Endothelial cell of umbilical vein (primary cell): ENCODE results near the gene CEP95. TPM values are rescaled to one million over a fixed set of nuclear protein-coding genes. Genes with fewer than 3 reads are reported as not detected.

Experiments
- BruUV-seq: library from RNA; stranded (reverse); fragments of 400-500 nt; replicated peaks from 2 replicates; lab custom pipeline; 2021; lab: Mats Ljungman, UMichigan
- CTCF ChIA-PET: fragments of 300-600, 350-600 bp; sonication (Branson Sonifier 250); formaldehyde crosslinking; loops from one replicate; lab custom pipeline; 2021; ENCODE audit warnings: antibody characterized with exemption, inconsistent platforms; lab: Charles Lee
- POLR2A ChIA-PET: fragments of 300-600, 350-600 bp; sonication (Branson Sonifier 250); formaldehyde crosslinking; loops from one replicate; lab custom pipeline; 2021; ENCODE audit warnings: antibody characterized with exemption, inconsistent platforms; lab: Charles Lee
- DNase-seq: peaks from one replicate; pipeline ENCODE4 v3.0.0-alpha.2; 2011; ENCODE audit warnings: low read depth, low spot score
- FAIRE-seq: peaks from 2 replicates; lab custom pipeline; 2011; peaks lifted over from hg19 to GRCh38; lab: Jason Lieb, UNC
- H2AFZ ChIP-seq: 2 replicates; pipeline ENCODE4 v1.6.0; 2012; ENCODE audit warnings: low read depth, low read length, control low read depth, inconsistent platforms
- H3K27ac ChIP-seq: 2 replicates; pipeline ENCODE4 v1.5.1; 2011; ENCODE audit warnings: low read depth, mild to moderate bottlenecking, control low read depth, low read length, moderate library complexity; ENCODE audit not compliant: insufficient read depth
- H3K27me3 ChIP-seq, 2 experiments: 2 replicates each; pipeline versions ENCODE4 v1.6.0 to v1.6.1; 2011; ENCODE audit warnings: low read length in 2 of 2, mixed read lengths in 1 of 2; ENCODE audit not compliant: control insufficient read depth in 2 of 2, insufficient read depth in 2 of 2
- H3K36me3 ChIP-seq, 2 experiments: 2 replicates in 1 of 2; 3 replicates in 1 of 2; pipeline ENCODE4 v1.5.1; 2011; ENCODE audit warnings: low read length in 2 of 2, mild to moderate bottlenecking in 1 of 2, moderate library complexity in 1 of 2; ENCODE audit not compliant: control insufficient read depth in 2 of 2, insufficient read depth in 2 of 2; ENCODE audit errors: extremely low read depth in 1 of 2
- H3K4me1 ChIP-seq: 3 replicates; pipeline ENCODE4 v1.5.1; 2011; ENCODE audit warnings: mild to moderate bottlenecking, low read length; ENCODE audit not compliant: control insufficient read depth, insufficient read depth; ENCODE audit errors: extremely low read depth
- H3K4me2 ChIP-seq: 2 replicates; pipeline ENCODE4 v1.6.1; 2011; ENCODE audit warnings: low read length, control low read depth, mixed read lengths; ENCODE audit not compliant: insufficient read depth
- H3K4me3 ChIP-seq, 3 experiments: fragments of 200-600 bp in 1 of 3; sonication (generic), shearing (Covaris generic) in 1 of 3; replicated peaks in 1 of 3; 2 replicates each; pipeline ENCODE4 v1.5.1; 2011 to 2016; ENCODE audit warnings: control low read depth in 3 of 3, low read length in 3 of 3, mild to moderate bottlenecking in 2 of 3, inconsistent platforms in 1 of 3, low read depth in 1 of 3, moderate library complexity in 1 of 3; ENCODE audit not compliant: insufficient read depth in 1 of 3
- H3K79me2 ChIP-seq: 2 replicates; pipeline ENCODE4 v1.6.0; 2012; ENCODE audit warnings: low read length, inconsistent platforms; ENCODE audit not compliant: control insufficient read depth, insufficient read depth
- H3K9ac ChIP-seq: replicated peaks from 2 replicates; pipeline ENCODE3; 2011; ENCODE audit warnings: low read length, control low read depth; ENCODE audit not compliant: insufficient read depth; ENCODE audit errors: extremely low read depth
- H3K9me1 ChIP-seq: replicated peaks from 3 replicates; pipeline ENCODE4 v1.6.0; 2011; ENCODE audit warnings: mild to moderate bottlenecking, low read length; ENCODE audit not compliant: control insufficient read depth, insufficient read depth; ENCODE audit errors: extremely low read depth
- H3K9me3 ChIP-seq: replicated peaks from 2 replicates; pipeline ENCODE4 v1.5.1; 2012; ENCODE audit warnings: low read length, inconsistent platforms; ENCODE audit not compliant: control insufficient read depth, insufficient read depth
- H4K20me1 ChIP-seq: replicated peaks from 2 replicates; pipeline ENCODE3; 2011; ENCODE audit warnings: mild to moderate bottlenecking, low read length; ENCODE audit not compliant: control insufficient read depth, insufficient read depth; ENCODE audit errors: extremely low read depth
- CTCF ChIP-seq, 2 donors: IDR thresholded peaks; 1 replicate in 1 of 2; 2 replicates in 1 of 2; pipeline ENCODE4 v1.5.1; 2011; ENCODE audit warnings: low read length in 2 of 2, mild to moderate bottlenecking in 2 of 2, moderate library complexity in 2 of 2, control low read depth in 1 of 2, inconsistent platforms in 1 of 2, low read depth in 1 of 2; ENCODE audit not compliant: insufficient read depth in 1 of 2; ENCODE audit errors: extremely low read depth in 1 of 2
- EZH2 ChIP-seq: IDR thresholded peaks from 2 replicates; pipeline ENCODE4 v1.6.1; 2012; ENCODE audit warnings: borderline replicate concordance, low read depth, mild to moderate bottlenecking, moderate library complexity, low read length, inconsistent platforms; ENCODE audit not compliant: severe bottlenecking
- FOS ChIP-seq: IDR thresholded peaks from 2 replicates; pipeline ENCODE4 v1.6.1; 2011; ENCODE audit warnings: mild to moderate bottlenecking, low read length, moderate library complexity, borderline replicate concordance; ENCODE audit not compliant: insufficient read depth
- GATA2 ChIP-seq: IDR thresholded peaks from 2 replicates; pipeline ENCODE4 v1.7.0; 2011; ENCODE audit warnings: low read depth, mild to moderate bottlenecking, moderate library complexity, mixed read lengths, low read length; ENCODE audit not compliant: insufficient read length, insufficient read depth
- JUN ChIP-seq: IDR thresholded peaks from 2 replicates; pipeline ENCODE4 v1.6.1; 2011; ENCODE audit warnings: borderline replicate concordance, low read depth; ENCODE audit not compliant: insufficient read length, insufficient read depth
- MAX ChIP-seq: IDR thresholded peaks from 2 replicates; pipeline ENCODE4 v1.6.1; 2011; ENCODE audit not compliant: insufficient read depth, insufficient read length
- MYC ChIP-seq: IDR thresholded peaks from one replicate; pipeline ENCODE4 v1.6.1; 2011; ENCODE audit warnings: mild to moderate bottlenecking, low read depth, low read length
- POLR2A ChIP-seq: IDR thresholded peaks from 2 replicates; pipeline ENCODE4 v1.6.1; 2012; ENCODE audit warnings: low read depth, mild to moderate bottlenecking, control low read depth, low read length
- POLR2AphosphoS5 ChIP-seq: IDR thresholded peaks from 2 replicates; pipeline ENCODE4 v1.6.1; 2012; ENCODE audit warnings: low read depth, mild to moderate bottlenecking, control low read depth, low read length, moderate library complexity; ENCODE audit not compliant: insufficient read depth
- dilution Hi-C: fragments of 300-500 bp; cut with MboI; formaldehyde crosslinking; loops from one replicate; pipeline ENCODE4 v1.15.0; 2019; ENCODE audit warnings: low sequenced_read_pairs; ENCODE audit not compliant: extremely low pct_ligation_motif_present
- intact Hi-C: fragments of 100-400 bp; cut with micrococcal nuclease; formaldehyde crosslinking; loops from one replicate; pipeline ENCODE4 v1.10.0; 2022
- polyA plus RNA-seq, 4 experiments: library from polyadenylated mRNA; depleted of rRNA in 3 of 4; stranded (reverse) in 3 of 4; unstranded in 1 of 4; fragments of >200 nt; gene quantifications; 2 replicates each; pipeline versions ENCODE4 v1.2.1 to v1.2.3, GENCODE V29; 2011 to 2012; ENCODE audit warnings: missing spikeins in 1 of 4
- total RNA-seq: library from RNA; stranded (reverse); gene quantifications from 2 replicates; pipeline ENCODE4 v1.2.3, GENCODE V29; 2021

The CEP95 gene
- total and polyA plus RNA-seq, 2 donors (not counting 3 experiments of a cell fraction or from before 2014, with no cell fraction given), result 14.1 to 35.5 TPM

- CTCF ChIA-PET, result interaction anchor here (1.2 kb wide), 1 partner anchor 66 kb away, joined by 4 read pairs; no protein-coding TSS in a partner anchor
- dilution Hi-C loops (no loop called here), intact Hi-C loops (no loop called here)
- Histone ChIP-seq H3K4me2 (no peak overlapping the region), H3K9ac (no peak overlapping the region), H4K20me1 (peaks cover 6% of the 10 kb centered on the region), H3K4me1 (peaks cover 3% of the 10 kb centered on the region), H3K9me3 (no peaks in the 10 kb centered on the region), H3K4me3 (no peak overlapping the region), H3K36me3 (peaks cover 21 to 56% of the 10 kb centered on the region in 2 experiments), H3K27me3 (no peaks in the 10 kb centered on the region), H3K9me1 (no peaks in the 10 kb centered on the region), H2AFZ (no peak overlapping the region), H3K79me2 (peaks cover 69% of the 10 kb centered on the region), H3K27ac (no peak overlapping the region)
- no TSS peak for BruUV-seq
- TF ChIP-seq CTCF (IDR thresholded peaks at IDR 0.05; ENCODE audit: extremely low read depth in 1 of 2, insufficient read depth in 1 of 2, low read depth in 1 of 2, low read length in 2 of 2) (no peak), GATA2 (no peak), POLR2AphosphoS5 (no peak), POLR2A (no peak), JUN (no peak), FOS (no peak), EZH2 (no peak), MAX (no peak), MYC (no peak)
- DNase-seq (no peak), FAIRE-seq (no peak)
- POLR2A ChIA-PET, result no interaction called here
Observed at GRCh38 chr17:64583038-64583437, 76.3 kb downstream of the CEP95 start.
